Subcutaneous adipose tissue (tissue), 4 donors: ENCODE results near the gene OBSCN. TPM values are rescaled to one million over a fixed set of nuclear protein-coding genes. Genes with fewer than 3 reads are reported as not detected.

ENCODE experiments used
- total RNA-seq, 4 donors: library from RNA; depleted of rRNA; stranded (reverse); fragments of >200 nt; gene quantifications; one replicate each; pipeline ENCODE4 v1.1.0, GENCODE V29; 2016
- TF ChIP-seq, protein P1 (sequence below): fragments of 450-650 bp; IDR thresholded peaks from one replicate; pipeline ENCODE4 v1.5.1; 2016; ENCODE audit warnings: low read depth, mild to moderate bottlenecking, control low read depth, antibody characterized with exemption, moderate library complexity

Gene OBSCN
- total RNA-seq, 4 donors from 2014 or later, result 4.1 to 4.9 (median 4.7) TPM

DNA sequence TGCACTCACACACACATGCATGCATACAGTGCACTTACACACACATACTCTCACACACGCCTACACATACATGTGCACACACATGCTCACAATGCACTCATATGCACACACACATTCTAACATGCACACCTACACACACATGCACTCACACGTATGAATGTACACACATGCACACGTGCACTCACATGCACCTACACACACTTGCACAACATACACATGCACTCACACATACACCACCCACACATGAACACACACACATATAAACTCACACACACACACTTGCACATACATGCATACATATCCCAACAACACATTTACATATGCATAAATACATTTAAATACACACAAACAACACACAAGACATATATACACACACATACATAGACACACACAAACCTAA, 30.6 kb downstream of the OBSCN start:
- TF ChIP-seq, protein P1, sequence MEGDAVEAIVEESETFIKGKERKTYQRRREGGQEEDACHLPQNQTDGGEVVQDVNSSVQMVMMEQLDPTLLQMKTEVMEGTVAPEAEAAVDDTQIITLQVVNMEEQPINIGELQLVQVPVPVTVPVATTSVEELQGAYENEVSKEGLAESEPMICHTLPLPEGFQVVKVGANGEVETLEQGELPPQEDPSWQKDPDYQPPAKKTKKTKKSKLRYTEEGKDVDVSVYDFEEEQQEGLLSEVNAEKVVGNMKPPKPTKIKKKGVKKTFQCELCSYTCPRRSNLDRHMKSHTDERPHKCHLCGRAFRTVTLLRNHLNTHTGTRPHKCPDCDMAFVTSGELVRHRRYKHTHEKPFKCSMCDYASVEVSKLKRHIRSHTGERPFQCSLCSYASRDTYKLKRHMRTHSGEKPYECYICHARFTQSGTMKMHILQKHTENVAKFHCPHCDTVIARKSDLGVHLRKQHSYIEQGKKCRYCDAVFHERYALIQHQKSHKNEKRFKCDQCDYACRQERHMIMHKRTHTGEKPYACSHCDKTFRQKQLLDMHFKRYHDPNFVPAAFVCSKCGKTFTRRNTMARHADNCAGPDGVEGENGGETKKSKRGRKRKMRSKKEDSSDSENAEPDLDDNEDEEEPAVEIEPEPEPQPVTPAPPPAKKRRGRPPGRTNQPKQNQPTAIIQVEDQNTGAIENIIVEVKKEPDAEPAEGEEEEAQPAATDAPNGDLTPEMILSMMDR, result no peak

DNA sequence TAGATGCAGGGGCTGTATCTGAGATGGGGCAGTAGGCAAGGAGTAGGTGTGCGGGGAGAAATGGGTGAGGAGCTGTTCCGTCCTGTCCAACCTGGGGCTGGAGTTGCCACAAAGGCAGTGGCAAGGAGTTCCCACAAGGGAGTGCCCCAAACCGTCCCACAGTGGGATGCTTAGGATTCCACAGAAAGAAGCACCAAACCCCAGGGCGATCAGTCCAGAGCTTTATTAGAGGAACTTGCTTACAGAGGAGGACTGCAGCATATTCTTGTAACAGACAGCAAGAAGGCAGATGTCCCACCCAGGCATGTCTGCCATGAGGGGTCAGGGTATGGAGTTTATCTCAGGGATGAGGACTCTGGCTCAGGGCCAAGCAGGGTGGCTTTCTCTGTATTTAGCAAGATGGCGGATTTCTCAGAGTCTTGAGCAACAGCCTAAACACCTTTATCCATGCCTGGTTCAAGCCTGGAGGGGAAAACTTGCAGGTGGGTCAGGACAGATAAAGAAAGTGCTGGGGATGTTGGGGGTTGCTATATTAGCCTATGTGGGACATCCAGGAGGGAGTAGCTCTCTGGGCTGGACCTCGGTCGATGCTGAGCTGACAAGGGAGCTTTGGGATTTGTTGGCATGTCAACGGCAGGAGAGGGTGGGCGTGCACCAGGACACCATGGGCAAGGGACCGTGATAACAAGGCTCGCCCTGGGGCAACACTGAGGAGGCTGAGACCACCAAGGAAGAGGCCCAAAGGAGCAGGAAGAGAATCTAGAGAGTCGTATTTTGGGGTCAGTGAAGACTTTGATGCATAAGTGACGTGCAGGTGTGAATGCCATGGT, 32.8 kb downstream of the OBSCN start:
- TF ChIP-seq, protein P1, result no peak

DNA sequence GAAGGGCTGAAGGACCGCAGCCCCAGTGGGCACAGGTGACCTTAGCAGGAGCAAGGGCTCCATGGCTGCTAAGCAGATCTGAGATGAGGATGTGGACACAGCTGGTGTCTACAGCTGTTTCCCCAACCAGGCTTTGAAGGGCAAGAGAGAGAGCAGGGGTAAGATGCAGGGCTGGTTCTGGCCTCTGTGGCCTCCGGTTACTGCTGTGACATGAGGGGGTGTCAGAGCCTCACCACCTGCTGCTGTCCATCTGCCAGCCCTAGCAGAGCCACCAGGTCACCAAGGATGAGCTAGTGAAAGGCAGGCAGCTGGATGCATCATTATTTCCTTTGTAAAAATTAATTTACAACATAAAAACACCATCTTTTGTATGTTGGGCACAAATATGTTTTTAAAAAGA, 33.4 kb downstream of the OBSCN start:
- TF ChIP-seq, protein P1, result no peak

DNA sequence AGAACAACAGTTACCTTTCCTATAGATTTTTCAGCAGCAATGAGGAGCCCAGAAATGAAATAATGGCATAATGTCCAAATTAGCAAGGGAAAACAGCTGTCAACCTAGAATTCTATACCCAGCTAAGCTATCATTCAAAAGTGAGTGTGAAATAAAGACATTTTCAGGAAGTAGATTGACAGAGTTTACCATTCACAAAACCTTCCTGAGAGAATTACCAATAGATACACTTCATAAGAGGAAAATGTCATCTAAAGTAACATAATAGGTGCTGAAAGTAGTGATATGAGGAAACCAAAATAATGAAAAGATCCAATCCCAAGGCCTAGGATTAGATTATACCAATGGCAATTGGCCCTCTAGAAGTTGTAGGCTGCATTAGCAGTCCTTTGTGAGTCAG, 34.6 kb downstream of the OBSCN start:
- TF ChIP-seq, protein P1, result no peak

DNA sequence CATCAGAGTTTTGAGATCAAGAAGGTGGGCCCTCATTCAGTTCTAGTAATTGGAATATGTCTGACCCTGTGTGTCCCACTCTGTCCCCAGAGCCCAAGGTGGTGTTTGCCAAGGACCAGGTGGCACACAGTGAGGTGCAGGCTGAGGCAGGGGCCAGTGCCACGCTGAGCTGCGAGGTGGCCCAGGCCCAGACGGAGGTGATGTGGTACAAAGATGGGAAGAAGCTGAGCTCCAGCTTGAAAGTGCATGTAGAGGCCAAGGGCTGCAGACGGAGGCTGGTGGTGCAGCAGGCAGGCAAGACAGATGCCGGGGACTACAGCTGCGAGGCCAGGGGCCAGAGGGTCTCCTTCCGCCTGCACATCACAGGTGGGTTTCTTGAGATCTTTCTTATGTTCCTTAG, 35.2 kb downstream of the OBSCN start:
- TF ChIP-seq, protein P1, result no peak

DNA sequence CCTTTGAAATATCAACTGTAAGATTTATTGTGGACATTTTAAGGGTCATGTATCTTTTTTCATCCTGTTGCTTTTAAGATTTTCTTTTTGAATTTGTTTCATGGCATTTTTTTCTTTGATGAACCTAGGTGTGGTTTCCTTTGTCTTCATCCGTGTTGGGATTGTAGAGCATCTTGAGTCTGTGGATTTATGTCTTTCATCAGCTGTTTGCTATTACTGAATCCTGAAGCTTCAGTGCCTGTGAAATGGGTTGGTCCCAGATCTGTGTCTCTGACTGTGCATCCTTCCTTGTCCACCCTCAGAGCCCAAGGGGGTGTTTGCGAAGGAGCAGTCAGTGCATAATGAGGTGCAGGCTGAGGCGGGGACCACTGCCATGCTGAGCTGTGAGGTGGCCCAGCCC, 37.3 kb downstream of the OBSCN start:
- TF ChIP-seq, protein P1, result no peak

DNA sequence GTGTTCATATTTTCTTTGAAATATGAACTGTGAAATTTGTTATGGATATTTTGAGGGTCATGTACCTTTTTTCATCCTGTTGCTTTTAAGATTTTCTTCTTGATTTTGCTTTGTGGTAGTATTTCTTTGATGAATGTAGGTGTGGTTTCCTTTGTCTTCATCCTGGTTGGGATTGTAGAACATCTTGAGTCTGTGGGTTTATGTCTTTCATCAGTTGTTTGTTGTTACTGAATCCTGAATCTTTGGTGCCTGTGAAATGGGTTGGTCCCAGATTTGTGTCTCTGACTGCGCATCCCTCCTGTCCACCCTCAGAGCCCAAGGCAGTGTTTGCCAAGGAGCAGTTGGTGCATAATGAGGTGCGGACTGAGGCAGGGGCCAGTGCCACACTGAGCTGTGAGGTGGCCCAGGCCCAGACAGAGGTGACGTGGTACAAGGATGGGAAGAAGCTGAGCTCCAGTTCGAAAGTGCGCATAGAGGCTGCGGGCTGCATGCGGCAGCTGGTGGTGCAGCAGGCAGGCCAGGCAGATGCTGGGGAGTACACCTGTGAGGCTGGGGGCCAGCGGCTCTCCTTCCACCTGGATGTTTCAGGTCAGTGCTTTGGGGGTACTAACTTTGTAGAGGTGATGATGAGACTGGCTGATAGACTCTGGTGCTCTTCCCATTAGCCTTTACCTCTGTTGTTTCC, 38.5 kb downstream of the OBSCN start:
- TF ChIP-seq, protein P1, result no peak
